AG04450 (cell line): ENCODE measurements around the gene MGLL. TPM values are rescaled to one million over a fixed set of nuclear protein-coding genes. Genes with fewer than 3 reads are reported as not detected.

Source experiments
- CTCF ChIA-PET: fragments of 300-600, 350-600 bp; formaldehyde crosslinking; extraction: SDS; loops from one replicate; lab custom pipeline; 2022; ENCODE audit warnings: antibody characterized with exemption, inconsistent platforms; lab: Charles Lee
- POLR2A ChIA-PET: fragments of 350-600 bp; formaldehyde crosslinking; extraction: SDS; loops from one replicate; lab custom pipeline; 2021; ENCODE audit warnings: antibody characterized with exemption, inconsistent platforms; lab: Yijun Ruan, JAX
- DNase-seq: peaks from one replicate; pipeline ENCODE4 v3.0.0-alpha.2; 2011; ENCODE audit warnings: low read depth, low spot score
- H3K27ac ChIP-seq: one replicate; pipeline ENCODE4 v1.5.1; 2012; ENCODE audit warnings: low read depth, low read length, control low read depth
- H3K27me3 ChIP-seq: one replicate; pipeline ENCODE4 v1.6.0; 2012; ENCODE audit warnings: low read length; ENCODE audit not compliant: control insufficient read depth, insufficient read depth
- H3K4me3 ChIP-seq: 2 replicates; pipeline ENCODE4 v1.5.1; 2011; ENCODE audit warnings: mild to moderate bottlenecking, low read depth, low read length, control low read depth
- H3K9me3 ChIP-seq: 2 replicates; pipeline ENCODE4 v1.5.1; 2012; ENCODE audit warnings: low read length; ENCODE audit not compliant: control insufficient read depth, insufficient read depth
- CTCF ChIP-seq: IDR thresholded peaks from 2 replicates; pipeline ENCODE4 v1.5.1; 2011; ENCODE audit warnings: low read depth, low read length, control low read depth, inconsistent platforms
- polyA plus RNA-seq: library from polyadenylated mRNA; depleted of rRNA; stranded (reverse); fragments of >200 nt; gene quantifications from 2 replicates; pipeline ENCODE4 v1.2.3, GENCODE V29; 2011

The MGLL gene
- polyA plus RNA-seq, 1 experiment: 49.1 TPM

GRCh38 chr3:127690823-127691452 is 131.4 kb downstream of the MGLL start:
- peak; percentile 77 for TF ChIP-seq CTCF
- H3K9me3 ChIP-seq: no peaks in the 10 kb centered on the region; the same call in 1 of the 2 replicates
- ChIA-PET CTCF (interaction anchor here (0.6 to 2.6 kb wide), 12 partner anchors 13 to 364 kb away, joined by 3 to 13 read pairs (median 5); partner anchors contain the start of gene MGLL), POLR2A (interaction anchor here (1.0 to 1.9 kb wide), 2 partner anchors 10 to 100 kb away, joined by 3 to 8 read pairs; no protein-coding TSS in a partner anchor)
- DNase-seq: no peak
- peak overlapping the region; percentile 93 for H3K27ac ChIP-seq
- no peak overlapping the region for H3K4me3 ChIP-seq
- no peaks in the 10 kb centered on the region for H3K27me3 ChIP-seq

- POLR2A ChIA-PET: interaction anchor here (0.6 to 1.9 kb wide), 3 partner anchors 9 to 115 kb away, joined by 4 to 11 read pairs (median 8); no protein-coding TSS in a partner anchor
- CTCF ChIA-PET: interaction anchor here (1.0 to 2.6 kb wide), 8 partner anchors 10 to 365 kb away, joined by 3 to 8 read pairs (median 5); no protein-coding TSS in a partner anchor
Observed at GRCh38 chr3:127690106-127690505, 132.2 kb downstream of the MGLL start.

GRCh38 chr3:127689266-127689860 is 133.0 kb downstream of the MGLL start:
- TF ChIP-seq CTCF: no peak
- CTCF ChIA-PET: interaction anchor here (0.6 to 2.6 kb wide), 8 partner anchors 10 to 282 kb away, joined by 3 to 8 read pairs (median 4); no protein-coding TSS in a partner anchor
- Histone ChIP-seq H3K4me3 (no peak overlapping the region), H3K27ac (peak overlapping the region; percentile 93), H3K9me3 (no peaks in the 10 kb centered on the region; the same call in 1 of the 2 replicates), H3K27me3 (no peaks in the 10 kb centered on the region)
- POLR2A ChIA-PET: interaction anchor here (0.6 to 1.9 kb wide), 3 partner anchors 8 to 114 kb away, joined by 4 to 11 read pairs (median 8); no protein-coding TSS in a partner anchor
- no peak for DNase-seq

More at GRCh38 chr3:127690106-127690505, 132.2 kb downstream of the MGLL start:
- DNase-seq: no peak
- no peak for TF ChIP-seq CTCF
- H3K27ac ChIP-seq: peak overlapping the region; percentile 93
- H3K27me3 ChIP-seq: no peaks in the 10 kb centered on the region
- H3K4me3 ChIP-seq: no peak overlapping the region
- no peaks in the 10 kb centered on the region; the same call in 1 of the 2 replicates for H3K9me3 ChIP-seq

GRCh38 chr3:127688416-127689265 is 133.7 kb downstream of the MGLL start:
- H3K4me3 ChIP-seq: no peak overlapping the region
- H3K27me3 ChIP-seq: no peaks in the 10 kb centered on the region
- POLR2A ChIA-PET: no interaction called here
- H3K27ac ChIP-seq: peak overlapping the region; percentile 57
- CTCF ChIA-PET: interaction anchor here (0.6 to 2.6 kb wide), 6 partner anchors 9 to 282 kb away, joined by 3 to 8 read pairs (median 4); no protein-coding TSS in a partner anchor
- no peak for DNase-seq
- no peaks in the 10 kb centered on the region; the same call in 1 of the 2 replicates for H3K9me3 ChIP-seq
- no peak for TF ChIP-seq CTCF
